ENCODE data around the gene AADACL2.
"Not testable (repeated sequence)": the region's sequence is repeated elsewhere in the genome, so short reads cannot be mapped to it uniquely, and the experiment has no call there.

The AADACL2 gene

GRCh38 chr3:151772825-151773480 is 39.2 kb downstream of the AADACL2 start:
- in situ Hi-C loops (cut with MboI; ENCODE audit: low sequenced_read_pairs), result no loop called here
- no peak for DNase-seq (ENCODE audit: low spot score in 2 of 2)

GRCh38 chr3:151774235-151774634 is 40.5 kb downstream of the AADACL2 start:
- H3K4me1 ChIP-seq, result peaks cover 8% of the 10 kb centered on the region
- in situ Hi-C loops (cut with MboI; ENCODE audit: low sequenced_read_pairs), result no loop called here
- H3K9me3 ChIP-seq, result no peaks in the 10 kb centered on the region
- H3K27me3 ChIP-seq (ENCODE audit: low read depth), result no peaks in the 10 kb centered on the region
- no peak for DNase-seq (ENCODE audit: low spot score in 2 of 2)
- H3K36me3 ChIP-seq (replicated peaks), result no peaks in the 10 kb centered on the region
- no peak overlapping the region for H3K4me3 ChIP-seq

More at GRCh38 chr3:151772825-151773480, 39.2 kb downstream of the AADACL2 start:
- Histone ChIP-seq H3K36me3 (replicated peaks) (no peaks in the 10 kb centered on the region), H3K9me3 (no peaks in the 10 kb centered on the region), H3K4me3 (no peak overlapping the region), H3K4me1 (peaks cover 8% of the 10 kb centered on the region), H3K27me3 (ENCODE audit: low read depth) (no peaks in the 10 kb centered on the region)

- in situ Hi-C loops (cut with MboI; ENCODE audit: low sequenced_read_pairs), result no loop called here
- H3K36me3 ChIP-seq (replicated peaks), result no peaks in the 10 kb centered on the region
- peaks cover 6% of the 10 kb centered on the region for H3K4me1 ChIP-seq
- H3K9me3 ChIP-seq, result no peaks in the 10 kb centered on the region
- 0 out of 2 replicates have a peak, but pooled peaks cover 4% of the 10 kb centered on the region for H3K27me3 ChIP-seq (ENCODE audit: low read depth)
- DNase-seq (ENCODE audit: low spot score in 2 of 2), result no peak
- H3K4me3 ChIP-seq, result no peak overlapping the region
Observed at GRCh38 chr3:151774910-151775309, 41.2 kb downstream of the AADACL2 start.

- Histone ChIP-seq H3K4me3 (no peak overlapping the region), H3K36me3 (replicated peaks) (no peaks in the 10 kb centered on the region), H3K9me3 (no peaks in the 10 kb centered on the region), H3K27me3 (ENCODE audit: low read depth) (0 out of 2 replicates have a peak, but pooled peaks cover 4% of the 10 kb centered on the region), H3K4me1 (no peaks in the 10 kb centered on the region; the same call in 1 of the 2 replicates)
- DNase-seq (ENCODE audit: low spot score in 2 of 2), result no peak
- in situ Hi-C loops (cut with MboI; ENCODE audit: low sequenced_read_pairs), result no loop called here
Observed at GRCh38 chr3:151775314-151776258, 41.9 kb downstream of the AADACL2 start.

GRCh38 chr3:151776259-151776740 is 42.6 kb downstream of the AADACL2 start:
- in situ Hi-C loops (cut with MboI; ENCODE audit: low sequenced_read_pairs), result no loop called here
- Histone ChIP-seq H3K4me3 (no peak overlapping the region), H3K36me3 (replicated peaks) (no peaks in the 10 kb centered on the region), H3K9me3 (no peaks in the 10 kb centered on the region), H3K4me1 (no peaks in the 10 kb centered on the region), H3K27me3 (ENCODE audit: low read depth) (0 out of 2 replicates have a peak, but pooled peaks cover 4% of the 10 kb centered on the region)
- DNase-seq (ENCODE audit: low spot score in 2 of 2), result no peak

DNA sequence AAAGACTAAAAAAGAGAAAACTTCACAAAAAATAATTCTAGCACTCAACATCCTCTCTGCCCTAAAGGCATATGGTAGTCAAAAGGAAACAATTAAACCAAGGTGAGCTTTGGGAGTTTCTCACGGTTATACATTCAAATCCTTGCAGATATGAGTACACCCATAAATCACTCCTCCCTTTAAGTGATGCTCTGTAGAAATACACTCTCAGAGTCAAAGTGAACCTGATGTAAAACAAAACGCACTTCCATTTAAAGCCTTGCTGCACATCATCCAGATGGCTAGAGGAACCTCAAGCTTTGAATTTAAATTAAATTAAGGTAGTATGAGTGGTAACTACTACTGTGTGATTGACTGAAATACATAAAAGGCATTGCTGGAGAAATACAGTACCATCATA is 44.2 kb downstream of the AADACL2 start:
- Histone ChIP-seq H3K4me3 (no peak overlapping the region), H3K27me3 (ENCODE audit: low read depth) (0 out of 2 replicates have a peak, but pooled peaks cover 4% of the 10 kb centered on the region), H3K9me3 (no peaks in the 10 kb centered on the region), H3K4me1 (no peaks in the 10 kb centered on the region), H3K36me3 (replicated peaks) (no peaks in the 10 kb centered on the region)
- no peak for DNase-seq (ENCODE audit: low spot score in 2 of 2)
- in situ Hi-C loops (cut with MboI; ENCODE audit: low sequenced_read_pairs), result no loop called here

DNA sequence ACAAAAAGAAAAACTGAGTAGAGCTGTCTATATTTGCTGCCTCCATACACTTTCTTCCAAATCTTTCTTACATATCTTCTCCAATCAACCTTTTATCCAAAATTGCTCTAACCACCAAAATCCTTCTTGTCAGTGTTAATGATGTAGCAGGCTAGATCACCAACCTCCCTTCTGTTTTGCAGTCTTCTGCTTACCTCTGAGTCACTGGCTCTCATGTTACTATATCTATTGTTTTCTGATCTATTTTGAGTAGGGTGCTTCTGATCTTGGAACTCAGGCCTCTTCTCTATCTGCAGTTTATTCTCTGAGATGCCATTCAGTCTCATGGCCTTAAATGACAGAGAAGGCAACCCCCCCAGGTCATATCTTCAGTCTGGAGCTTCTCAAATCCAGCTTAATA is 53.9 kb downstream of the AADACL2 start:
- in situ Hi-C loops (cut with MboI; ENCODE audit: low sequenced_read_pairs), result no loop called here
- no peak for DNase-seq (ENCODE audit: low spot score in 2 of 2)

DNA sequence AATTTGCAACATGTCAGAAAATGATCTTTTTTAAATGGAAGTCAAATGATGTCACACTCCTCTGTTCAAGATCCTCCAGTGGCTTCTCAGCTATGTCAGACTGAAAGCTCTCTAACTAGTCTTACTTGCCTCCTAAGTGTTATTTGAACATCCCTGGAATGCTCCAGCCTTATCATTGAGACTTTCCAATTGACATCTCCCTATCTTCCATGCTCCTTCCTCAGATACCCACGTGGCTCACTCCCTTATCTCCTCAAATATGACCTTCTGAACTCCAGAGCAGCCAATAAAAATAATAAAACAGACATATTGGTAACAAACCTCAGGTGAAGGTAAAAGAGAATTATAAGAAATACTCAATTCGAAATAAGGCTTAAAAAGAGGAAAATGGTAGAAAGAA is 54.7 kb downstream of the AADACL2 start:
- Histone ChIP-seq H3K4me1 (no peaks in the 10 kb centered on the region), H3K4me3 (no peak overlapping the region), H3K27me3 (ENCODE audit: low read depth) (no peaks in the 10 kb centered on the region), H3K36me3 (replicated peaks) (no peaks in the 10 kb centered on the region), H3K9me3 (no peaks in the 10 kb centered on the region)
- in situ Hi-C loops (cut with MboI; ENCODE audit: low sequenced_read_pairs), result no loop called here
- DNase-seq (ENCODE audit: low spot score in 2 of 2), result no peak

More for the DNA sequence above, 53.9 kb downstream of the AADACL2 start:
- no peaks in the 10 kb centered on the region for H3K27me3 ChIP-seq (ENCODE audit: low read depth)
- no peaks in the 10 kb centered on the region for H3K9me3 ChIP-seq
- H3K4me1 ChIP-seq, result no peaks in the 10 kb centered on the region
- H3K4me3 ChIP-seq, result no peak overlapping the region
- H3K36me3 ChIP-seq (replicated peaks), result no peaks in the 10 kb centered on the region

DNA sequence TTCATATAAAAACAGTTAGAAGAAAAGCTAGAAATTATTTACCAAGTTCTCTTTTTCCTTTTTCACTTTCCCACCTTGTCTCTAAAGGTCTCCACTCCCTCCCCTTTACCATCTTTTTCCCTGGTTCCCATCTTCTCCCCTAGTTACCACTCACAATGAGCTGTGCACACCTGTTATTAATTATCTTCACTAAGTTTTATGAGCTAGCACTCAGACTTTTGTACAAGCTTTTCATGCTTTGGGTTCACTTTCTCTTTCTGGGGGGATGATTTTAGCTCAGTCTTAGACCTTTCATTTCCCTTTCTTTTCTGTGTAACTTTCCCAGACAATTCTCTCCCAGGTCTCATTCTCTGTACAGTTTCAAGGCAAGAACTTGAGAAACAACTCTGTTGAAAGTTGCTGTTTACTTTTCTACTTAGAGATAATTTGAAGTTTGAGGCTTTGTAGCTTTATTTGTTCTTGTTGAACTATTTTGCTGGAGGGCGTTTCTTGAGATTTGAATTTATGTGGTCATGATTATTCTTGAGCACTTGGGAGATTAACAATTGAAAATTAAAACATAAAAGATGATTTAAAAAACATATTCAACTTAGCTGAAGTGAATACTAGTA is 56.2 kb downstream of the AADACL2 start:
- Histone ChIP-seq H3K4me1 (no peaks in the 10 kb centered on the region), H3K4me3 (no peak overlapping the region), H3K9me3 (no peaks in the 10 kb centered on the region), H3K36me3 (replicated peaks) (no peaks in the 10 kb centered on the region), H3K27me3 (ENCODE audit: low read depth) (no peaks in the 10 kb centered on the region)
- in situ Hi-C loops (cut with MboI; ENCODE audit: low sequenced_read_pairs), result no loop called here
- peak in 1 of 2 experiments; percentile 47 for DNase-seq (ENCODE audit: low spot score in 2 of 2)

DNA sequence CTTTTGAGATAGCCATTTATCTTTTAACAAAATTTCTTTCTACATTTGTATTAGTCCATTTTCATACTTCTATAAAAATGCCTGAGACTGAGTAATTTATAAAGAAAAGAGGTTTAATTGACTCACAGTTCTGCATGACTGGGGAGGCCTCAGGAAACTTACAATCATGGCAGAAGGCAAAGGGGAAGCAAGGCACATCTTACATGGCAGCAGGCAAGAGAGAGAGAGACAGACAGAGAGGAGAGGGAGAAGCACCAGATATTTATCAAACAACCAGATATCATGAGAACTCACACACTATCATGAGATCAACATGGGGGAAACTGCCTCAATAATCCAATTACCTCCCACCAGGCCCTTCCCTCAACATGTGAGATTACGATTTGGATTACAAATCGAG is 57.0 kb downstream of the AADACL2 start:
- in situ Hi-C loops (cut with MboI; ENCODE audit: low sequenced_read_pairs); DNase-seq (ENCODE audit: low spot score in 2 of 2); H3K9me3 ChIP-seq: not testable (repeated sequence)

DNA sequence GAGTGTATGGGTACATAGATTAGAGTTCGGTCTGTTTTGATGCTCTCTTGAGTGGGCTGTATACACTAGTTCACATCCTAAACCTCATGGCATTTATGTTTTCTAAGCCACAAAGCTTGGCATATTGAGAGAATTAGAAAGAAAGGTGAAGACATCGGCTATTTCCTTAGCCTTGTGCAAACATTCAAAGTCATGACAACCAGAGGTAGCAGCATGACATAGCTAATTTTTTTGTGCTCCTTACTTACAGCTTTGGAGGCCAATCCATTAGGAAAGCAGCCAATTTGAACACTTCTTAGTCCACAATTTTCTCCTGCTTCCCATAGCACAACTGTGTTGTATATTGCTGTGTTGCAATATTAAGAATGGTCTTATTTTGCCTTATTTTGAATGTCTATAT is 58.7 kb downstream of the AADACL2 start:
- DNase-seq (ENCODE audit: low spot score in 2 of 2), result no peak
- H3K4me3 ChIP-seq, result no peak overlapping the region
- no peaks in the 10 kb centered on the region for H3K9me3 ChIP-seq
- no peaks in the 10 kb centered on the region for H3K27me3 ChIP-seq (ENCODE audit: low read depth)
- no peaks in the 10 kb centered on the region for H3K4me1 ChIP-seq
- H3K36me3 ChIP-seq (replicated peaks), result no peaks in the 10 kb centered on the region
- in situ Hi-C loops (cut with MboI; ENCODE audit: low sequenced_read_pairs), result no loop called here

More for the DNA sequence above, 57.0 kb downstream of the AADACL2 start:
- H3K4me1 ChIP-seq; H3K4me3 ChIP-seq; H3K36me3 ChIP-seq (replicated peaks); H3K27me3 ChIP-seq (ENCODE audit: low read depth): not testable (repeated sequence)

DNA sequence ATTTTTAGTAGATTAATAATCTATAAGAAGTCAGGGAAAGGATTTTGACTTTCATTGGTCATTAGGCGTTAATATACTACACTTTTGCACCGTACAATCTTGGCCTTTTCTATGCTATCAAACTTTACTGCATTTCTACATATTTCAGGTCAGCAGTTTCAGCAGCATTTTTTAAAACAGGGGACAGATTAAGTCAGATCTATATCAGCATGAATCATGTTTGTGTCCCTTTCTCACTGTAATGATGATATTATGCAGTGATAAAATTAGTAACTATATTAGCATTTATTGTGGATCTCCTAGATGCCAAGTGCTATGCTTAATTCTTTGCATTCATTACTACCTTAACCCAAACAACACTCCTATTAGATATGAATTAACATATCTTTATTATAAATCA is 59.9 kb downstream of the AADACL2 start:
- Histone ChIP-seq H3K9me3 (no peaks in the 10 kb centered on the region), H3K4me3 (no peak overlapping the region), H3K27me3 (ENCODE audit: low read depth) (no peaks in the 10 kb centered on the region), H3K36me3 (replicated peaks) (no peaks in the 10 kb centered on the region), H3K4me1 (no peaks in the 10 kb centered on the region)
- DNase-seq (ENCODE audit: low spot score in 2 of 2), result no peak
- in situ Hi-C loops (cut with MboI; ENCODE audit: low sequenced_read_pairs), result no loop called here

DNA sequence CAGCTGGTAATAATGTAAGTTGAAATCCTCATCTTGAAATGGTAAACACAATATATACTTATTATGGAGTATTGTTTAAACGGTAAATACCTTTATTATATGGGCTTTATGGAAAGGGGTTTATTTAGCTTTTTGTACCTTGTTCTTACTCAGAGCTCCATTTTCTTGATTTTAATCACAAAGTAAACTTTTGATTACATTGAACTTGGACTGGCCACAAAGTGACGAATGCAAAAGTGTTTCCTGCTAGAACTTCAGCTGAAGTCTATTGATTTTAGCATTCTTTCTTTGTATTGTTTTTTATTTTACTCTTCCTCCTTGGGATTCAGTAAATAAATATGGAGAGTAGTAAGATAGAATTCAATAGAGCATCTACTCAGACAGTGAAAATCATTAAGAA is 60.4 kb downstream of the AADACL2 start:
- no peaks in the 10 kb centered on the region for H3K9me3 ChIP-seq
- H3K4me3 ChIP-seq, result no peak overlapping the region
- H3K36me3 ChIP-seq (replicated peaks), result no peaks in the 10 kb centered on the region
- H3K27me3 ChIP-seq (ENCODE audit: low read depth), result no peaks in the 10 kb centered on the region
- no peak for DNase-seq (ENCODE audit: low spot score in 2 of 2)
- in situ Hi-C loops (cut with MboI; ENCODE audit: low sequenced_read_pairs), result no loop called here
- H3K4me1 ChIP-seq, result no peaks in the 10 kb centered on the region

Measured in HAP-1 (cell line).